GM19351 (cell line): ENCODE results near the gene MAP3K12.

Source experiments
- ATAC-seq: cut with Tn5 transposase; IDR thresholded peaks from one replicate; pipeline ENCODE4 v1.9.1; 2021; ENCODE audit warnings: mild to moderate bottlenecking, moderate library complexity; ENCODE audit not compliant: unreplicated experiment

Gene MAP3K12

DNA sequence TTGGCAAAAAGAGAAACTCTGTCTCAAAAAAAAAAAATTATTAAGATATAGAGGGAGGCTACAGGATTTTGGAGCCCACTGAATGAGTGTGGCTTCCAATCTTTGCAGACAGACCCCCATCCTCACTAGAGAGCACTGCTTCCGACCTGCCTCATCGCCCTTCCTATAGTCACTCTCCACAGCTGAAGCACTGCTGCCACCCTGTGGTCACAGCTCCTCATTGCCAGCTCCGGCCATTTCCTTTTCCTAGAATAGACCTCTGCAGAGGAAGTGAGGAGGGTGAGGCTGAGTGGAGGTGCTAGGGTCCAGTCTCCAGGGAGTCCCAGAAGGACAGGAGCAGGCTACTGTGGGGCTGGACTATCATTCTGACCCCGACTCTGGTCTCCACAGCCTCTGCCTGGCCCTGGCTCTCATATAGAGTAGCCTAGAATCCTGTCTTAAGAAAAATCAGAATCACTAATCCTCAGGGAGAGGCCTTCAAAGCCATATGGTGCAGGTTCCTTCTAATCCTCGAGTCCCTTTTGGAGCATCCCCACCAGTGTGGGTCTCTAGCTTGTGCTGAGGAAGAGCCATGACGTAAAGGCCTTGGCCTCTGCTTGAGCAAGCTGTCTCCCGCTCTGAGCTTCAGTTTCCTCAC is 9.4 kb upstream of the MAP3K12 start:
- peak; percentile 90 for ATAC-seq

- ATAC-seq, result no peak
These were observed 8.3 kb upstream of the MAP3K12 start for GRCh38 chr12:53507603-53507885.

DNA sequence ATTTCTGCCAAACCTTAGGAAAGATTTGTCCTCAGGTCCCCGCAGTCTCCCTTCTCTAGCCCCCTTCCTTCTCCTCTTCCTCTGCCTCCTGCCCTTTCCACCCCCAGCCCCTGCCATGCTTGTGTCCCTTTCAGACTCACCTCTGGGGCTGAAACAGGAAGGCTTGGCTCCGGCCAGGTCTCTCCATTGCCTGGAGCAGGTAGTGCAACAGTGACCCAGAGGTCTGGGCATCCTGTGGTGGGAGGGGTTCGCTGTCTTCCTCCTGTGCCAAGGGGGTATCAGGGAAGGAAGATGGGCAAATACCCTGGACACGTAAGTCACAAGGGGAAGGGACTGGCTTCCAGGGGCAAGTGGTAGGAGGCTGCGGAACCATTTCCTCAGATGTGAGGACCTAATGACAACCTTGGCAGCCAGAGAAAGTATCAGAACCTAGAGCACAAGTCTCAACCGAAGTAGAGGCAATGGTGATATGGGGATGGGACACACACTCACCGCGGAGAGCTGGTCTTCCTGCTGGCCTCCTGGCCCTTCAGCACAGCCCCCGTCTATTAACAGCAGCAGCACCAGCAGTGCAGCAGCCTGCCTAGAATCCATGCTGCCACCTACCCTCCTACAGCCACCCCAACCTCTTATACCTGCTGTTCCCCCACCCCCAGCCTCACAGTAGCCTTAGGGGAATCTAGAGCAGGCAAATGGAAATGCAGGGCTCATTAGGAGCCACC is 7.8 kb upstream of the MAP3K12 start, which contains the start of gene NPFF:
Gene NPFF (minus strand): TSS at position 604 of the 722 bp plus-strand sequence. CDS start 10 bp downstream, at position 594.
- ATAC-seq, result no peak

GRCh38 chr12:53506450-53506785 is 7.2 kb upstream of the MAP3K12 start:
- no peak for ATAC-seq

GRCh38 chr12:53505555-53506449 is 6.5 kb upstream of the MAP3K12 start:
- ATAC-seq, result no peak

- ATAC-seq, result no peak
These were observed 5.8 kb upstream of the MAP3K12 start for GRCh38 chr12:53505086-53505485.

DNA sequence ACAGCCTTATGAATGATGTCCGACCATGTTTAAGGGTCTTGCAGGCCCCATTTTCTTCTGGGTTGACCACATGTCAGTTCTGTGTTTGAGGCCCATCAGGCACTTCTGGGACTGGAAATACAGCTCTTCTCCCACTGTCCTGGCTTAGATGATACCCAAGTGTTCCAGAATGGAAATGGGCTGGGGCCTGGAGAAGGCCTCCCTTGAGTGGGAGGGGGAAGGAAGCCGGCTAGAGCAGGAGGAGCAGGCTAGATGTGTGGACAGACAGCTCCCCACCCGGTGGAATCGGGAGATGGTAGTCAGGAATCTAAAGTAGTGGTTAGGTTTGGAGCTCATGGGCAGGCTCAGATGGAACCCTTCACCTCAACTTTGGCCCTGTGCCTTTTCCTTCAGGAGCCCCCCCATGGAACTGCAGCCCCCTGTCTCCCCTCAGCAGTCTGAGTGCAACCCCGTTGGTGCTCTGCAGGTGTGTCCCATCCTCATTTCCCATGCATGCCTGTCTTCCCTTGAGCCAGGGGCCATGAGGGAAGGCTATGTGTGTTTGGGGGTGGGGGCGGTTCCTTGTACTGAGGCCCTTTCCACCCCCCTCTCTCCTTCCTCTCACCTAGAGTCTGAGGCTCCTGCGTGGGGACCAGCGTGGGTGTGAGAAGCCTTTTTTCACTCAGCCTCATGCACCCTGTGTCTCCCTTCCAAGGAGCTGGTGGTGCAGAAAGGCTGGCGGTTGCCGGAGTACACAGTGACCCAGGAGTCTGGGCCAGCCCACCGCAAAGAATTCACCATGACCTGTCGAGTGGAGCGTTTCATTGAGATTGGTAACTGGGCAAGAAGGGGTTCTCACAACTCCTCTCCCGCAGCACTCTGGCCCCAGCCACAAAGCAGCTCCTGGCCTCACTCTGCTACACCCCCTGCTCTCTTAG is 5.0 kb upstream of the MAP3K12 start:
- ATAC-seq, result no peak

DNA sequence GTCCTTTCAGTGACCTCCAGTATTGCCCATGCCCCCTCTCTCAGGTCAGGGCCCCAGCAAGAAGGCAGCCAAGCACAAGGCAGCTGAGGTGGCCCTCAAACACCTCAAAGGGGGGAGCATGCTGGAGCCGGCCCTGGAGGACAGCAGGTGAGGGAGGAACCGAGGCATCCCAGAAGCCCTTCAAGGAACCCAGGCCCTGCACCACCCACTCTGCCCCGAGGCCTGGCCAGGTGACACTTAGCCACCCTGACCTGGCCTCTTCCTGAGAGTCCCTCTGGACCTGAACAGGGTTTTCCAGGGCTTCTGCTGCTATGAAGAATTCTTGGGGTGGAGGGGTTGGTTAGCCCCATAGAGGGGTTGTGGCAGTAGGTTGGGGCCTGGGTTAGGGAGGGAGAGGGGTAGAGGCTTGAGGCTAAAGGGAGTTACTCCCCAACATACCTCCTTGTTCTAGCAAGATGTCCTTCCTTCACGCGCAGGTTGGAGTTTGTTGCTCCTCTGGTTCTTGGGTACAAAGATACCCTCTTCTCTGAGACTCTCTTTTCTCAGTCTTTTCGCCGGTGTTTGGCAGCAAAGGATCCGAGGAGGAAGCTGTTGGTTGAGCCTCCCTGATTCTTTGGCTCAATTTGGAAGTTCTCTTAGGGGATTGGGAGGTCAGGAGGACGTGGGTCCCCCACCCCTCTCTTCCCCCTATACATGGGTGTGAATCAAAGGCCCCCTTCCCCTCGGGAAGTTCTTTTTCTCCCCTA is 3.9 kb upstream of the MAP3K12 start:
- no peak for ATAC-seq

- no peak for ATAC-seq
These were observed 3.1 kb upstream of the MAP3K12 start for GRCh38 chr12:53502331-53502730.

DNA sequence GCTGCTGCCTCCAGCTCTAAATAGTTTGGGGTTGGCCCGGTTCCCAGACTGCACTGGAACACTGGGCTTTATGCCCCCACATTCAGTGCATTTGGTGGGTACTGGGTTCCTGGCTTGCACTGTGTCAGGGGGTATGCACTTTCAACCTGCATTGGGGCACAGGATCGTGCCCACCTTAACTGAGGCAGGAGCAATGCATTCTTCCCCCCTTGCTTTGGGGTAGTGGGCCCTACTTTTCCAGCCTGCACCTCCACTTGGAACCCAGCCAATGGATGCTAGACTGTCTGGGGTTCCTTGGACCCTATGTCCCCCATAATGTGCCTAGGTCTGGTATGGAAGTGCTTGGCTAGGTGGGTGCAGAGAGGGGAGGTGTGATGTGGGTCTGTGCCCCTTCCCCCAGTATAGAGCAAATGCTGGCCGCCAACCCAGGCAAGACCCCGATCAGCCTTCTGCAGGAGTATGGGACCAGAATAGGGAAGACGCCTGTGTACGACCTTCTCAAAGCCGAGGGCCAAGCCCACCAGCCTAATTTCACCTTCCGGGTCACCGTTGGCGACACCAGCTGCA is 2.4 kb upstream of the MAP3K12 start:
- ATAC-seq, result no peak

DNA sequence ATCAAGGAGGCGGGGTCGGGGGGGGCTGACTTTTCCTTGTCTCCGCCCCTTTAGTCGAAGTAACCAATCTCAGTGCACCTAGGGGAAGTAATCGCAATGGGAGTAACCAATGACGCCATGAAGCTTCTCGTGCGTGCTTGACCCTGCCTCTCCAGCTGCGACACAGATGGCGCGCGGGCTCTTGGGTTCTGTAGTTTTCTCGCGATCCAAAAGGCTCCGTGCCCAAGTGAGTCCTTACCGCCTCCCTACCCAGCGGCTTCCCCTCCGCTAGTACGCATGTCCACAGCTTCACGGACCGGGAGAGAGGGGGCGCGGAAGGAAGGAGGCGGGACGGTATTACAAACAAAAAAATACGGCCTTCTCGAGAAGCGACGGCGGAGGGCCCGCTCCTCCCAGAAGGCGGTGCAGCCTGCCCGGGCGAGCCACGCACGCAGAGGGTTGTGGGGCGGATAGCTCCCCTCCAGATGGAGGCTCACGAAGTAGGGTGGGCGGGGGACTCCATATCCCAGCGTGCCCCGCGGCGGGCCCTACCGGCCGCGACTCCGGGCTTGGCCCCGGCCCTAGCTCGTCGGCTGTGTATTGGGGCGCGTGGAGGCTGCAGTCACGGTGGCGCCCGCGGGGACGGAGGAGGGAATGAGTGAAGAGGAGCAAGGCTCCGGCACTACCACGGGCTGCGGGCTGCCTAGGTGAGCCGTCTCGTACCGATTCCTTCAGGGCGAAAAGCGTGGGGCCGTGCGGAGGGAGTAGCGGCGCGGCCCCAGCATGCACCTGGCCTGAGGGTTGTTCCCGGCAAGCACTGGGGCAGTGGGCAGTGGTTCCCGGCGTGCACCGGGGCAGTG is 1.7 kb upstream of the MAP3K12 start, which contains the start of gene TARBP2:
Gene TARBP2 (plus strand): TSS at position 508 of the 839 bp plus-strand sequence. CDS start 126 bp downstream, at position 634.
- peak; percentile 74 for ATAC-seq

GRCh38 chr12:53500142-53500775 is 1.0 kb upstream of the MAP3K12 start:
- ATAC-seq, result no peak

- ATAC-seq, result no peak
These were observed 1.0 kb downstream of the MAP3K12 start for GRCh38 chr12:53498235-53498630.

DNA sequence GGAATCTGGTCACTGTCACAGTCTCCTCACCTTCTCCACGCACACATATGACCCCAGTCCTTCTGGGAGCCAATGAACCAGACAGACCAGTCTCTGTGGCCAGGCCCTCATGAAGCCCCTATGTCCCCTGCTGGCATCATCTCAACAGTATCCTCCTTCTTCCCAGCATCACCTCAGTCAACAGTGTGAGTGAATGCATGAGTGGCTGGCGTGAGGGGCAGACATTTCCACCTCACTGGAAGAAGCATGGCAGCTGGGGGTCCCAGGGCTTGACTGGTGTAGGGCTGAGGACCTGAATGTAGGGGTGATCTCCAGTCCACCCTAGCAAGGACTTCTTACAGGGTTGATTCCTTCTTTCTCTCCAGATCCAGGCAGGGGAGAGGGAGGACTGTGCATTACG is 1.8 kb downstream of the MAP3K12 start:
- ATAC-seq, result no peak

DNA sequence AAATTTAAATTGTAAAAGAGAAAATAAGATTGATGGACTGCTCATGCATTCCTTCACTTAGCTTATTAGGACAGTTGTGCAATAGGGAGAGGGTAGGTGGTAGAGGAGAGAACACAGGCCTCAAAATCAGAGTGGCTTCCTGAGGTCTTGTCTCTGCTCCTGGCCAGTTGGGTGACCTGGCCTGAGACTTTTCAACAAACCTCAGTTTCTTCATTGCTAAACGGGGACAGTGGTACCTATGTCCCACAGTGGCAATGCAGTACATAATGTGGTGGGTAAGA is 2.6 kb downstream of the MAP3K12 start:
- ATAC-seq, result no peak

DNA sequence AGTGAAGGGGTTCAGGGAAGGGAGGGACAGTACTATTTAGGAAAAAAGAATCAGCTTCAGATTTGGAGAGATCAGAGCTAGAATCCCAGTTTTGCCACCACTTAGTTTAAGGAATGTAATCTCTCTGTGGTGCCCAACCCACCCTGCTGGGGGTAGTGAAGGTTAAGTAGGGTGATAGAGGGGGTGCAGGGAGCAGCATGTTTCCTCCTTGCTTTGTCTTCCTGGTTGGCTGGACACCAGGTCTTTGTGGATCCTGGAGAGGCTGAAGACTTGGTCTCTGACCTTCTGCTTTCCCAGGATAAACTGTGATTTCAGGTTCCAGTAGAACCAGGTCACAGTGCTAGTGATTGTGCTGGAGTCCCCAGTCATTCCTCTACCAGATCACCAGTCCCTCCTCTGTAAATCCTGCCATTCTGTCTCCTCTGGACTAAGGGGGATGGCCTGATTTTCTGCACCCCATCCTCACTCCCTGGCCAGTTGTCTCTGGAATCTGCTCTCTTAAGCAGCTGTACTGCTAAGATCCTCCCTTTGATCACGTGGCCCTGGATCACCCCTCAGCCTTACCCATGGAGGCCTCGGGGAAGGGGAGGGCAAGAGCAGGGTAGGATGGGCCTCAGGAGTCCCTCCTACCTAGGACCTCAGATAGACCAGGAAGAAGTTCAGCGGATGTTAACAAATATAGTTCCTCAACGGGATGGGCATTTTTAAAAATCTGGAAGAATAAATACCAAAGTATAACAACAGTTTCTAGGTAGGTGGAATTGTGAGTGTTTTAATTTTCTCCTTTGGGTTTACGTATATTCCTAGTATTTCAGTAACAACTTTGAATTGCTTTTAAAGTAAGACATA is 3.1 kb downstream of the MAP3K12 start:
- ATAC-seq, result no peak

DNA sequence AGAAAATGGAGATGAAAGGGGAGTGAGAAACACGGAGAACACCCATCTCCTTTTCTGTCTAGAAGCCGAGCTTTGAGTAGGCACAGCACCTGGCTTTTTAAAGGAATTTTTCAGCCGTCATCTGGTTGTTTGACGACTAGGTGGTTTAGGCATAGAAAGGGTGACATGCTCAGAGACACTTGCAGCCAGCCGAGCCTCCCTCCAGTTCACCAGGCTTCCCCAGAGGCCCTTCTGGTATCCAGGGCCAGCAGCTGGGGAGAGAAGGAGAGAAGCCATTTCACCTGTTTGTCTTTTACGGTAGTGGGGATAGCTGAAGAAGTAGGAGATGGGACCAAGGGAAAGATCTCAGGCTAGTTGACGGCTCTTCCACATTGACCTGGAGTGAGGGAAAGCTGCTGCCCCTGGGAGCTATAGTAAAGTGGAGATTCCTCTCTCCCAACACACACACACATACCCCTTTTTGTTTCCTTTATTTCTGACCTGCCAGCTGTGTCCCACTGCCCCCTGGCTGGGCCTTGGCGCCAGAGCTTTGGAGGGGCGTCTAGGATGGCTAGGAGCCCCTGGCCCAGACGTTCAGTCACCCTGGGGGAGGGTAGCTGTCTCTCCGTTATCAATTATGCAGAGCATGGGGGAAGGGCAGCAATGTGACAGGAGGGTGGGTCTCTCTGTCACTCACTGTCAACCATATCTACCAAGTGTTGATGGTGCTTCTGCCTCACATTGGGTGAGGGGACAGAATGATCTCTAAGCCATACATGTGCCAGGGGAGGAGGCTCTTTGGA is 5.5 kb downstream of the MAP3K12 start:
- no peak for ATAC-seq
